ENCODE results near the gene UQCC3. TPM values are rescaled to one million over a fixed set of nuclear protein-coding genes. Genes with fewer than 3 reads are reported as not detected.

The UQCC3 gene
- total and polyA plus RNA-seq, 2 donors (not counting 3 experiments of a cell fraction or from before 2014, with no cell fraction given) = 8.6 to 15.5 TPM

GRCh38 chr11:62678433-62678769 is 6.9 kb downstream of the UQCC3 start:
- no peaks in the 10 kb centered on the region for H3K9me1 ChIP-seq (replicated peaks; ENCODE audit: control insufficient read depth, extremely low read depth, insufficient read depth, low read length)
- DNase-seq (ENCODE audit: low read depth, low spot score) = no peak
- peaks cover 0 to 17% of the 10 kb centered on the region in 2 experiments for H3K36me3 ChIP-seq (ENCODE audit: control insufficient read depth in 2 of 2, extremely low read depth in 1 of 2, insufficient read depth in 2 of 2, low read length in 2 of 2)
- H3K79me2 ChIP-seq (ENCODE audit: control insufficient read depth, insufficient read depth, low read length) = peaks cover 16% of the 10 kb centered on the region
- dilution Hi-C loops (cut with MboI; ENCODE audit: extremely low pct_ligation_motif_present, low sequenced_read_pairs) (no loop called here), intact Hi-C loops (cut with micrococcal nuclease) (loop anchor here (2.0 kb wide), 1 partner anchor 14 kb away; the partner anchor contains the start of genes C11orf98 and CSKMT)
- H3K9me3 ChIP-seq (replicated peaks; ENCODE audit: control insufficient read depth, insufficient read depth, low read length) = no peaks in the 10 kb centered on the region
- H4K20me1 ChIP-seq (replicated peaks; ENCODE audit: control insufficient read depth, extremely low read depth, insufficient read depth, low read length) = no peaks in the 10 kb centered on the region
- TF ChIP-seq FOS (IDR thresholded peaks at IDR 0.05; ENCODE audit: borderline replicate concordance, insufficient read depth, low read length) = no peak
- TF ChIP-seq CTCF (IDR thresholded peaks at IDR 0.05; ENCODE audit: extremely low read depth in 1 of 2, insufficient read depth in 1 of 2, low read depth in 1 of 2, low read length in 2 of 2) = no peak
- TF ChIP-seq, protein P1, sequence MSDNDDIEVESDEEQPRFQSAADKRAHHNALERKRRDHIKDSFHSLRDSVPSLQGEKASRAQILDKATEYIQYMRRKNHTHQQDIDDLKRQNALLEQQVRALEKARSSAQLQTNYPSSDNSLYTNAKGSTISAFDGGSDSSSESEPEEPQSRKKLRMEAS (IDR thresholded peaks at IDR 0.05; ENCODE audit: insufficient read depth, insufficient read length) = no peak
- no peak for TF ChIP-seq MYC (IDR thresholded peaks at IDR 0.05; ENCODE audit: low read depth, low read length)
- TF ChIP-seq EZH2 (IDR thresholded peaks at IDR 0.05; ENCODE audit: borderline replicate concordance, low read depth, low read length, severe bottlenecking) = no peak
- H2AFZ ChIP-seq (ENCODE audit: low read depth, low read length) = peak overlapping the region; percentile 72
- peak overlapping the region; percentile 74 for H3K27ac ChIP-seq (ENCODE audit: insufficient read depth, low read depth, low read length)
- peak overlapping the region; percentile 71 for H3K4me2 ChIP-seq (ENCODE audit: insufficient read depth, low read length)
- CTCF ChIA-PET = no interaction called here
- H3K4me1 ChIP-seq (ENCODE audit: control insufficient read depth, extremely low read depth, insufficient read depth, low read length) = peaks cover 11% of the 10 kb centered on the region
- POLR2A ChIA-PET = interaction anchor here (3.2 kb wide), 1 partner anchor 13 kb away, joined by 33 read pairs; the partner anchor contains the start of genes C11orf98 and CSKMT
- H3K27me3 ChIP-seq (ENCODE audit: control insufficient read depth in 2 of 2, insufficient read depth in 2 of 2, low read length in 2 of 2) = no peaks in the 10 kb centered on the region
- peak overlapping the region; percentile 76 to 93 (median 79) for H3K4me3 ChIP-seq (replicated peaks in 1 of 3; ENCODE audit: insufficient read depth in 1 of 3, low read depth in 1 of 3, low read length in 3 of 3)
- no peak for FAIRE-seq
- H3K9ac ChIP-seq (replicated peaks; ENCODE audit: extremely low read depth, insufficient read depth, low read length) = peak overlapping the region; percentile 85
- BruUV-seq (replicated peaks) = TSS peak; percentile 53

Measured in endothelial cell of umbilical vein (primary cell).